GM10847 (cell line): ENCODE measurements around the gene CHCHD6.

Experiments
- POLR2A ChIP-seq: IDR thresholded peaks from 2 replicates; pipeline ENCODE4 v1.6.1; 2011; ENCODE audit not compliant: insufficient read length; ENCODE audit errors: extremely low read depth

CHCHD6 gene

DNA sequence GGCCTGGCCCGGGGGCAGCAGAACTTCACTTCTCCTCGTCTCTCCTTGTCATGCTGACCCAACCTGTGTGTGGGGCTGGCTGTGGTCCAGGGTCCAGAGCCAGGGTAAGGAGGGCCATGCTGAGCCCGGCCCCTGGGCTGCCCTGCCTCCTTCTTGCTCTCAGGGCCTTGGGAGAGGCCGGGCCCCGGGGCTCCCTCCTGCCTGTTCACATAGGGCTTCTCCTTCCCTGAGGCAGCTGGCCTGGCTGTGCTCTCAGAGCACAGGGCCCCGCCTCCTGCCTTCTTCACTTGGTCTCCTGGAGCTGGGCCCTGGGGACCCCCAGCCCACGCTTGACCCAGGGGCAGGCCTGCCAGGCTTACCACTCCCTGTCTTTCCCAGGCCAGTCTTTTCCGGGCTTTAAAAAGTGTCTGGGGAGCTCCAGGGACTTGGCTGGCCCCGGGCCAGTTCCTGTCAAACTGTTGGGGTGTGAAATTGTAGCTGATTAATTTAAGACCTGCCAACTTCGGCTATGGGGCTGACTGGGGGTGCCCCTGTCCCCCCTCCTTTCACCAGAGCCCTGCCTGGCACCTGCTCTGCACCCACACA lies 290.7 kb downstream of the CHCHD6 start:
- no peak for TF ChIP-seq POLR2A

DNA sequence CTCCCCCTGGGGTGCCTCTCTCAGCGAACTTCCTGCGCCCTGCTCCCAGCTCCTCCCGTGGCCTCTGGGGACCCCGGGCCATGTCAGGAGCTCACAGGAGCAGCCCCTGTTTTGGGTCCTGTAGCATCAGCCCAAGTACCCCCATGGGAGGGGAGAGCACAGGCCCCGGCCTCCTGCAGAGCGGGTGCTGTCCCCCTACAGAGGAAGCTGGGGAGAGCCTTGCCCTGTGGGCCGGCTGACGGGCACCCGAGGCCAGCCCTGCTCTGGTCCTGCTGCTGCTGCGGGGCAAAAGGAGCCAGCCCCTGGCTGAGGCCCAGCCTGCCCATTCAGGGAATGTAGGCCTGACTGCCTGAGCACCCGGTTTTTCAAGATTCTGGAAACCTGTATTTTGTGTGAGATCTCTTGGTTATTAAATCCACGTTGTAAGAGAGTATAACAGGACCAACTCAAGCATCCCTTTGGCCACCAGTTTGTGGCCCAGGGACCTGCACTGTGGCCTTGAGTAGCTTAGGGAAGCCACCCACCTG lies 291.3 kb downstream of the CHCHD6 start:
- TF ChIP-seq POLR2A, result no peak

DNA sequence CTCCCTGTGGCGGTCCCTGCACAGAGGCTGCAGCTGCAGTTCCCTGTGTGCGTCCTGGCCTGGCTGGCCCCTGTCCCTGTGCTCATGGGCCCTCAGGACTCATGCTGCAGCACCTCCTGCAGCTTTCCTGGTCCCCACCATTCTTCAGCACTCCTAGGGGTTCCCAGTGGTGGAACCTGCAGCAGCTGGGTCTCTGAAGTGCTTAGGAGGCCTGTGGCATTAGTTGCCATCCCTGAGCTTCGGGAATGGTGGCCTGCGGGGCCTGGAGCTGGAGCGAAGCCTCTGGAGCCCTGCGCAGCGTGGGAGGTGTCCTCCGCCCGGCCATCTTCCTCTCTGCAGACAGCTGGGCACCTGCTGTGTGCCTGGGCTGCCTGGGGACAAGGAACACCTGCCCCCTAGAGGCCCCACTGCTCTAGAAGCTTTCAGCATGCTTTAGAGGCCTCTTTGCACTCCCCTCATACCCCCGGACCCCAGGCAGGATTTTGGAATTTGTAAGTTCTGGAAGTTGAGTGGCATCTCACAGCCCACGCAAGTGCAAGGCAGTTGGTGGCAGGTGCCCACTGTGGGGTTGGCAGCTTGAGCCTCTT lies 292.0 kb downstream of the CHCHD6 start:
- no peak for TF ChIP-seq POLR2A

DNA sequence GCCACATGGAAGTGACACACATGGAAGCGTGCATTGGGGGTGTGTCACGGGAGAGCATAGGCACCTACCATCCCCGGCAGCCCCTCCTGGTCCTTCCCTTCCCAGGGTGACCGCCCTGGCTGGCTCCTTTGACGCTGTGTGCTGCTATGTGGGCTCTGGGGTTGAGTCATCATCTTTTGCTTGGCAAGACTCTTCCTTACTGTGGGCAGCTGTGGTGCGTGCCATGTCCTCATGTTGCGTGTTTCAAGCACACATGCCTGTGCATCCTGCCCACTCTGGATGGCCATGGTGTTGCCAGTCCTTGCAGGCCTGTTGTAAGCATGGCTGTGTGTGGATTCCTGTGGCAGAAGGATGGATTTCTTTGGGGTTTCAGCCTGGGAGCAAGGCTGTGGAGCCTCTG lies 292.9 kb downstream of the CHCHD6 start:
- TF ChIP-seq POLR2A, result no peak

DNA sequence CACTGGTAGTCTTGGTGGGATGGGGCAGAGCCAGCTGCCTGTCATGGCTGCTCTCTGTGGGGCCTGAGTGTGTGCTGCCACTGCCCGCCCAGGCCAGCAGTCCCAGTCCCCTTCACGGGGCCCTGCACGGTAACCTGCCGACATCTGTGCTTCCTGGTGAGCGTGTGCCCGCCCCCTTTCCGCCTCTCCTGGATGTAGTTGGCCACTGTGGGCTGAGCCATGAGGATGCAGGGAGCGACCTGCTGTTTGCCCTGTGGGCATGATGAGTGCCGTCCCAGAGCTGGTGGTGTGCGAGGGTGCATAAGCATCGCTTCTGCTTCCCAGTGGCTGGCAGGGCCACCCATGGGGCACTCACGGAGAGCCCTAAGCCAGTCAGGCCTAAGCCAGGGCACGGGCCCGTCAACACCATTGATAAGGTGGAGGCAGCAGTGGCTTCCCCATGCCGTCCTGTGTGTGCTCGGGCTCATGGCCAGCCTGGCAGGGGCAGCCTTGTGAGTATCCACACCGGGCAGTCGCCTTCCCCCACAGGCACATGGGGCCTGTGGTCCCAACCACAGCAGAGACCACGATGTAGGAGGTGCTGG lies 293.5 kb downstream of the CHCHD6 start:
- no peak for TF ChIP-seq POLR2A

DNA sequence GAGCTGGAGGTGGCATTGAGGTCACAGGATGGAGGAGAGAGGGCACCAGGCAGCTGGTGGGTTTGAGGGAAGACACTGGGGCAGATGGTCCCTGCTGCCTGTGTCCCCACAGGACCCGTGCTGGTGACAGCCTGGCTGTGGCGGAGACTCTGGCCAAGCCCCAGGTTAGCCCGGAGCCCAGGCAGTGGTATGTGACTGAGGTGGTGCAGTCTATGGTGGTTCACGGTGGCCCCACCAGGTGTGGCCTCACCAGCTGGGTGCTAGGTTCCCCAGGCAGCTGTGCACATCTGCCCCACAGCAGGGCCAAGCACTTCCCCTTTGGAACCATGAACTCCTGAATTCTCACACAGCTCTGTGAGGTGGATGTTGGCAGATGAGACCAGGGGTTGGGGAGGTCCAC lies 294.3 kb downstream of the CHCHD6 start:
- no peak for TF ChIP-seq POLR2A

DNA sequence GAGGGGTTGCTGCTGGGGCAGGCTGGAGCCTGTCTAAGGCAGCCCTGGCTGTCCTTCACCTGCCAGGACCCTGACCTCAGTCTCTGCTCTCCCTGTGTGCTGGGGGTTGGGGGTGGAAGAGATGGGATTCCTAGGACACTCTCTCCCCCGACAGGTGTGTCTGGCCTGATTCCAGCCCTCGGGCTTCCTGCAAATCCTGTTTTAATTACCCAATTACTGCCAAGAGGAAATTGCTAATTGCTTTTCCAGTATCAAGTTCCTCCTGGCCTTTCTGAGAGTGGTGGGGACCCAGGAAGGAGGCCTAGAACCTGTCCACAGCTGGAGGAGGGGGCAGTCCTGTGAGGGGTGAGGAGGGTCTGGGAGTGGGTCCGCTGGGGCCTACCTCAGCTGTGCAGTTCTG lies 294.7 kb downstream of the CHCHD6 start:
- no peak for TF ChIP-seq POLR2A

DNA sequence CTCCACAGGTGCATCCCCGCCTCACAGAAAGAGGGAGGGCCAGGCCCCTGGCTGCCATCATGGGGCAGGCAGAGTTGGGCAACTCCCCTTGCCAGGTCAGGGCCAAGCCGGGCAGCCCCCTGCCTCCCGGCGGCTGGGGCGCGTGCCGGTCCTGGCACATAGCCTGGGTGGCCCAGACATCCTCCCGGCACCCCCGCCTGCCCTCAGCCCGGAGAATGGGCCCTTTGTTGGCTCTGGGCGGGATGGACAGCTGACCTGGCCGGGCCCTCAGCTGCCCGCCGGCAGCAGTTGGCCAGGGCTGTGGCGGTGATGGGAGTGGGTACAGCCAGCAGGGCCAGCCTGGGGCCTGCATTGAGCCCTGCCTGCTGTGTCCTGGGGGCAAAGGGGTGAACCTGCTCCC lies 295.3 kb downstream of the CHCHD6 start:
- no peak for TF ChIP-seq POLR2A

DNA sequence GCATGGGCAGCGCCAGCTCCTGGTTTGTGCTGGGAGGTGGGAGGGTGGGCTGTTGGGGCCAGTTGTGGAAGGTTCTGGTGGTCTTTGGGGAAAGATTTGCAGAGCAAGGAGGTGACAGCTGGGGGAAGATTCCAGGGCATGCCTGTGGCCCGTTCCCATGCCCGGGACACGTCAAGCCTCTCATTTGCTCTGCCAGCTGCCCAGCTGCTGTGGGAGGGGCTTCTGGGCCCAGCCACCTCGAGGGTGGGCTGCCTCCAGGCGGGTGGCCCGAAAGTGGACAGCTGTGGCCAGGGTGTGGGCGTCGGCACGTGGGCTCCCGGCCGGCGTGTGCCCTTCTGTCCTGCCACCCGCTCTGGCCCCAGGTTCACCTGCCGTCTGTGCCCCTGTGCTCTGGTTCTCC lies 296.1 kb downstream of the CHCHD6 start:
- no peak for TF ChIP-seq POLR2A

DNA sequence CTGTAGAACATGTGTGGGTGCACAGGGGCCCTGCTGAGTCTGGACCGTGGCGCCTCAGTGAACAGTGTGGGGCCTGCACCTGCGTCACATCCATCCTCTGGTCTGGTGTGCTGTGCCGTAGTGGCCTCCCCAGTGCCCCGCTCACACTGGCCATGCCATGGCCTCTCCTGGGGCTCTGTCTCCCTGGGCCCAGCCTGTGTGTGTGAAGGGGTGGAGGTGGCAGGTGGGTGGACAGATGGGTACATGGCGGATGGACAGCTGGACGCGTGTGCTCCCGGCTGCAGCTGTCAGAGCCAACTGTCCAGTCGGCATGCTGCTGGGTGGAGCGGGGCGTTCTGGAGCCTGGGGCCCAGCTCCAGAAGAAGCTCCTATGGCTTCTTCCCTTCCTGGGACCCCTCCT lies 296.7 kb downstream of the CHCHD6 start:
- TF ChIP-seq POLR2A, result no peak

DNA sequence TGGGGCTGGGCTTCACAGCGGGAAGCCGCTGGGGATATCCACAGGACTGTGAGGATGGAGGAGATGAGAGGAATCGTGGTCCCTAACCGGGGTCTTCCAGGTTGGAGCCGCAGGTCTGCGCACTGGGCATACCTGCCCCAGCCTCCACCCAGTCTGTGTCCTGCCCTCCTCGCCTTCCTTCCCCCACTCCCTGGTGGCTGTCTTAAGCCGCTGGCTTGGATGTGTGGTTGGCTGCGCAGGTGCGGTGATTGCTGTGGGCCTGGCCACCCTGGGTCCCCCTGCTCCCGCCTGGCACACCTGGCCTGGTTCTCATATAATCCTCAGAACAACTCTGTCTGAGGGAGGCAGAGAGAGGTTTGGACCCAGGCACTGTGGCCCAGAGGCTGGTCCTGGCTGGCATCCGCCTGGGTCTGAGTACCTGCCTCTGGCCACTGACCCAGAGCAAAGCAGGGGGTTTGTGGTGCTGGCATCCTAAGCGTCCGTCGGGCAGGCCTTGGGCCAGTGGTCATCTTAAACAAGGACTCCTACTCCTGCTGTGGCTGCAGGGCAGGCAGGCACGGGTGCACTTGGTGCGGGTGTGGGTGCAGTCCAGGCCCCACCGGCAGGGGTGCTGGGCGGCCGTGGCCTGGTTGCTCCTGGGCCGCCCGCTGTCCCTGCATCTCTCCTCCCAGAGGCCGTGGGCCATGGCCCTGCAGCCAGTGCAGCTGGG lies 297.6 kb downstream of the CHCHD6 start:
- no peak for TF ChIP-seq POLR2A

DNA sequence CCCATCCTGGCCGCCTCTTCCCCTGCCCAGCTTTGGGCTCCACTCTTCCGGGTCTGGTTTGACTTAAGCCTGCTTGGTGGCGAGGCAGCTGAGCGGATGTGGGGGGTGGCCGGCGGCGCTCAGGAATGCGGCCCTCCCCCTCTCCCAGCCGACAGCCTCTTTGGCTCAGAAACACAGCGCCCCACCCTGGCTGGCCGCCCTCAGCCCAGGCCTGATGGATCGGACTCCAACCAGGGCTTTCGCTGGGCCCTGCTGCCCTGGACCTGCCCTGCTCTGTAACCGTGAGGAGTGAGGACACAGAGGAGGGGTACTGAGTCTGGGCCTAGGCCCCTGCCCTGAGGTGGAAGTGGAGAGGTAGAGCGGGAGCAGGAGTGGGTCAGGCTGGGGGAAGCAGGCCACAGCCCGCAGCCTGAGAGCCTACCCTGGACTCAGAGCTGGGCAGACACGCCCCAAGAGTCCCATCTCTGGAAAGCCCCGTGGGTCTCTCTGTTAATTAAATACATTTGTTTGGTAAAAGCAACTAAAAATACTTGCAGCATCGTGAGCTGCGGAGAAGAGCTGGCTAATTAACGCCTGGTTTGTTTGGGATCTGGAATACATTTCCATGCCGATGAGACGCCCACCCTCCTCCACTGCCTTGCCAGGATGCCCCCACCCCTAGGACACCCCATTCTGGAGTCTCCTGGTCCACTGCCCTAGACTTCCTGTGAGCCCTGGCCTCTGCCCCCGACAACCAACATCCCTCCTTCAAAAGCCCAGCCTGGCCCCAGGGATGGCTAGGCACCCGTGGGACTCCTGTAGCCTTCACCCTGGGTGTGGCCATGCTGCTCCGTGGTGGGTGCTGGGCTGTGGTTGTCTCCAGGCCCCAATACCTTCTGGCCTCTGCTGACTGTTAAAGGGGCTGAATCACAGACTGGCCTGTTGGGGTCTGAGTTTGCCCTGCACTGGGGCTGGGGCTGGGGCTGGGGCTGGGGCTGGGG lies 298.4 kb downstream of the CHCHD6 start:
- no peak for TF ChIP-seq POLR2A

DNA sequence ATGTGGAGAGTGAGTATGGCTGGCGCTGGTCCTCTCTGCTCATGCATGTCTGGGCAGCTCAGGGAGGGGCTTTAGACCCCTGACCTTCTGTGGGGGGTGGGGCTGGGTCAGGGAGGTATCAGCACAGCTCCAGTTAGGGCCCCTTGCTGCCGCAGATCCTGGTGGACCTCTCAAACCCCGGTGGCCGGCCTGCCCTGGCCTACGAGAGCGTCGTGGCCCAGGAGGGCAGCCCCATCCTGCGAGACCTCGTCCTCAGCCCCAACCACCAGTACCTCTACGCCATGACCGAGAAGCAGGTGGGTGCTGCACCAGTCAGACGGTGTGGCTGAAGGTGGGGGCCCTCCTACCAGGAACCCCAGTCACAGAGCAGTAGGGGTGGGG lies 299.1 kb downstream of the CHCHD6 start:
- TF ChIP-seq POLR2A, result no peak

DNA sequence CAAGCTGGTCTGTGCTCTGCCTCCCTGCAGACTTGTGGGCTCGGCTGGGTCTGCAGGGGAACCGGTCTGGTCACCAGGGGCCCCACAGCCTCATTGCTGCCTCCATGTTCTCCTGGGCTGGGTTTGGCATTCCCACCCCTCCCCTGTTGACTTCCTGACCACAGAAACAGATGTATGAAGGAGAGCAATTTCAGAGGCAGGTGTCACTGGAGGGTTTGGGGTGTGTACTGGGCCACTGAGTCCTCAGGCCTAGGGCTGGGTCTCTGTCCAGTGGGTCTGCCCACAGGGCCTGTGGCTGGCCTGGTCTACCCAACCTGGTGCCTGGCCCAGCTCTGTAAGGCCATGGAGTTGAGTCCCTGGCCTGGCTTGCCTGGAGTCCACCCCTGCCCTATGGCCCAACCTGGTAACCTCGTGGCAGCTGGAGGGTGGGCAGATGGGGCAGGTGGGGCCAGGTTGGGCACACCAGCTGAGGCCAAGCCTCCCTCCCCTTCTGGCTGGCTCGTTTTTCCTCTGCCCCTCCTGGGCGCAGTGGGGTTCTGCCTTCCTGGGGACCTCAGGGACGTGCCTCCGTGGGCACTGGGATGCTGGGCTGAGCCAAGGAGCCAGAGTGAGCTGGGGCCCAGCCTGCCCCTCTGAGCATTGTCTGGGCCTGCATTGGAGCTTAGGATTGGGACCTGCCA lies 299.7 kb downstream of the CHCHD6 start:
- TF ChIP-seq POLR2A, result no peak
